GM12878 (cell line): Measurements from ENCODE around the gene TTC31. TPM values are rescaled to one million over a fixed set of nuclear protein-coding genes. Genes with fewer than 3 reads are reported as not detected.

ENCODE experiments used
- ATF2 ChIP-seq: IDR thresholded peaks from 2 replicates; pipeline ENCODE4 v1.6.1; 2012; ENCODE audit warnings: low read length, inconsistent platforms
- BMI1 ChIP-seq: fragments of 450-650 bp; IDR thresholded peaks from 2 replicates; pipeline ENCODE4 v1.6.1; 2016; ENCODE audit warnings: mild to moderate bottlenecking, moderate library complexity, borderline replicate concordance
- HDGF ChIP-seq: fragments of 450-650 bp; IDR thresholded peaks from 2 replicates; pipeline ENCODE4 v1.6.1; 2016; ENCODE audit warnings: antibody characterized with exemption
- IKZF1 ChIP-seq: fragments of 450-650 bp; conservative IDR thresholded peaks from 2 replicates; pipeline ENCODE4 v1.6.1; 2017; ENCODE audit warnings: antibody characterized with exemption, mild to moderate bottlenecking
- LARP7 ChIP-seq: fragments of 450-650 bp; IDR thresholded peaks from 2 replicates; pipeline ENCODE4 v1.6.1; 2017; ENCODE audit warnings: mild to moderate bottlenecking
- MEF2A ChIP-seq: IDR thresholded peaks from 2 replicates; pipeline ENCODE4 v1.6.1; 2011; ENCODE audit warnings: low read depth, mild to moderate bottlenecking, low read length, moderate library complexity; ENCODE audit not compliant: insufficient read depth
- POU2F2 ChIP-seq: IDR thresholded peaks from 3 replicates; pipeline ENCODE4 v1.6.1; 2011; ENCODE audit warnings: low read depth, mild to moderate bottlenecking, low read length, borderline replicate concordance
- RAD21 ChIP-seq: IDR thresholded peaks from 2 replicates; pipeline ENCODE4 v1.6.1; 2011; ENCODE audit warnings: mild to moderate bottlenecking, low read depth, low read length, moderate library complexity; ENCODE audit not compliant: insufficient read depth
- SIN3A ChIP-seq: IDR thresholded peaks from 2 replicates; pipeline ENCODE4 v1.6.1; 2012; ENCODE audit warnings: low read depth, low read length, improper control_type of control experiment
- STAT3 ChIP-seq: IDR thresholded peaks from 2 replicates; pipeline ENCODE4 v1.6.1; 2011; ENCODE audit warnings: low read depth, low read length, improper control_type of control experiment
- SUZ12 ChIP-seq: fragments of 200-600 bp; sonication (generic); IDR thresholded peaks from one replicate; pipeline ENCODE4 v1.6.1; 2018; ENCODE audit warnings: antibody characterized with exemption, mild to moderate bottlenecking; ENCODE audit not compliant: unreplicated experiment
- TAF1 ChIP-seq: IDR thresholded peaks from 2 replicates; pipeline ENCODE4 v1.6.1; 2011; ENCODE audit warnings: mild to moderate bottlenecking, low read depth, low read length, borderline replicate concordance
- TCF12 ChIP-seq: IDR thresholded peaks from 2 replicates; pipeline ENCODE4 v1.6.1; 2011; ENCODE audit warnings: low read depth, mild to moderate bottlenecking, low read length
- ZBTB40 ChIP-seq: fragments of 450-650 bp; IDR thresholded peaks from 2 replicates; pipeline ENCODE4 v1.6.1; 2016; ENCODE audit warnings: mild to moderate bottlenecking, moderate library complexity, borderline replicate concordance
- ZSCAN29 ChIP-seq: fragments of 450-650 bp; IDR thresholded peaks from 2 replicates; pipeline ENCODE4 v1.6.1; 2017; ENCODE audit warnings: mild to moderate bottlenecking, moderate library complexity
- polyA plus RNA-seq, 11 experiments: library from polyadenylated mRNA; depleted of rRNA in 4 of 11; unstranded in 6 of 11; stranded (reverse) in 5 of 11; fragments of >200 nt; fragmentation: Nextera tagmentation in 4 of 11; fragmentation: Illumina TruSeq in 1 of 11; extraction: Ambion mirVana in 4 of 11; extraction: Trizol in 1 of 11; gene quantifications; 1 replicate in 1 of 11; 2 replicates in 10 of 11; pipeline versions ENCODE4 v1.2.1 to v1.2.3, GENCODE V29; 2011 to 2016; ENCODE audit warnings: inconsistent platforms in 2 of 11, missing spikeins in 2 of 11, low read depth in 1 of 11
- total RNA-seq, 4 experiments: library from RNA; depleted of rRNA in 3 of 4; stranded (reverse); fragments of >200 nt in 3 of 4; fragmentation: Illumina TruSeq in 1 of 4; extraction: Trizol in 1 of 4; gene quantifications; 2 replicates each; pipeline versions ENCODE4 v1.2.1 to v1.2.3, GENCODE V29; 2013 to 2021
- TF ChIP-seq, protein P1 (sequence below): fragments of 450-650 bp; IDR thresholded peaks from 2 replicates; pipeline ENCODE4 v1.6.1; 2017; ENCODE audit warnings: mild to moderate bottlenecking, moderate library complexity

Gene TTC31
- total and polyA plus RNA-seq, 10 of the 15 experiments (the other 5 are each of a cell fraction or from before 2014, with no cell fraction given), result 6.5 to 34.9 (median 25.9) TPM

DNA sequence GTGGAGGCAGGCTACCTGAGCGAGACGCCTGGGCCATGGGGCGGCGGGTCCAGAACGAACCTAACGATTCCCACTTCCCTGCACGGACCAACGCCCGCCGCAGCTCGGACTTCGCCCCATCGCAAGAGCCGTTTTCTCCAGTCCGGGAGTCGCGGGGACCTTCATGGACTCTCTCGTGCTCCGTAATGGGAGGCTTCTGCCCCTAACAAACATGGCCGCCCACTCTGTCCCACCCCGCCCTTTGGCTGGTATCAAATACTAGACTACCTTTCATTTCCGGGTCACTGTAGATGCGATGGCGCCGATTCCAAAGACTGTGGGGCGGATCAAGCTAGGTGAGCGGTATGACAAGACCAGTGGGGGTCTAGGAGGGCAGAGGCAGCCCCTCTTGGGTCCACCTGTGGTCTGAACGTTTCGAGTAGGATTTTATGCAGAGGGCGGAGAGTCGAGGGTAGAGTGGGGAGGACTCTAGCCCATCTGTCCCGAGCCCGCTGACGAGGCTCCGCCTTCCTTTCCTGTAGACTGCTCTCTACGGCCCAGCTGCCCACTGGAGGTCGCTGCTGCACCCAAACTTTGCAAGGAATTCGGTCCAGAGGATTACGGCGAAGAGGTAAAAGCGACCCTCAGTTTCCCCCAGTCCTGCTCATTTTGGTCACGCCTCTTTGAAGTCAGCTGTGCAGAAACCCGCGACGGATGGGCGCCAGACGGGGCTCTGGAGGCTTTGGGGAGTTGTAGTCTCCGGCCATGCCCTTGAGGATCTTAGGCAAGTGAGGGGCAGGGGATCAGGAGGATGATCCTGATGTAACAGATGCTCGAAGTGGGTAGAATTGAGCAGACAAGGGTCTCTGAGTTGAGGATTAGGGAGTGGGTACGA, at the start of gene TTC31, which contains the start of gene CCDC142 (continued):
- TF ChIP-seq ATF2, result no peak
- peak; percentile 87; the same call in 1 of the 2 replicates for TF ChIP-seq TAF1
- TF ChIP-seq SUZ12, result no peak
- peak; percentile 85; the same call in 1 of the 2 replicates for TF ChIP-seq SIN3A
- TF ChIP-seq POU2F2, result peak; percentile 62; the same call in 2 of the 3 replicates
- TF ChIP-seq RAD21, result peak; percentile 78
- TF ChIP-seq MEF2A, result 0 out of 2 replicates have a peak, but pooled peaks have one; percentile 41
- TF ChIP-seq HDGF, result no peak
- no peak for TF ChIP-seq ZSCAN29
- no peak; the same call in 1 of the 2 replicates for TF ChIP-seq LARP7
- peak; percentile 96 for TF ChIP-seq ZBTB40
- no peak for TF ChIP-seq STAT3
- TF ChIP-seq, protein P1, sequence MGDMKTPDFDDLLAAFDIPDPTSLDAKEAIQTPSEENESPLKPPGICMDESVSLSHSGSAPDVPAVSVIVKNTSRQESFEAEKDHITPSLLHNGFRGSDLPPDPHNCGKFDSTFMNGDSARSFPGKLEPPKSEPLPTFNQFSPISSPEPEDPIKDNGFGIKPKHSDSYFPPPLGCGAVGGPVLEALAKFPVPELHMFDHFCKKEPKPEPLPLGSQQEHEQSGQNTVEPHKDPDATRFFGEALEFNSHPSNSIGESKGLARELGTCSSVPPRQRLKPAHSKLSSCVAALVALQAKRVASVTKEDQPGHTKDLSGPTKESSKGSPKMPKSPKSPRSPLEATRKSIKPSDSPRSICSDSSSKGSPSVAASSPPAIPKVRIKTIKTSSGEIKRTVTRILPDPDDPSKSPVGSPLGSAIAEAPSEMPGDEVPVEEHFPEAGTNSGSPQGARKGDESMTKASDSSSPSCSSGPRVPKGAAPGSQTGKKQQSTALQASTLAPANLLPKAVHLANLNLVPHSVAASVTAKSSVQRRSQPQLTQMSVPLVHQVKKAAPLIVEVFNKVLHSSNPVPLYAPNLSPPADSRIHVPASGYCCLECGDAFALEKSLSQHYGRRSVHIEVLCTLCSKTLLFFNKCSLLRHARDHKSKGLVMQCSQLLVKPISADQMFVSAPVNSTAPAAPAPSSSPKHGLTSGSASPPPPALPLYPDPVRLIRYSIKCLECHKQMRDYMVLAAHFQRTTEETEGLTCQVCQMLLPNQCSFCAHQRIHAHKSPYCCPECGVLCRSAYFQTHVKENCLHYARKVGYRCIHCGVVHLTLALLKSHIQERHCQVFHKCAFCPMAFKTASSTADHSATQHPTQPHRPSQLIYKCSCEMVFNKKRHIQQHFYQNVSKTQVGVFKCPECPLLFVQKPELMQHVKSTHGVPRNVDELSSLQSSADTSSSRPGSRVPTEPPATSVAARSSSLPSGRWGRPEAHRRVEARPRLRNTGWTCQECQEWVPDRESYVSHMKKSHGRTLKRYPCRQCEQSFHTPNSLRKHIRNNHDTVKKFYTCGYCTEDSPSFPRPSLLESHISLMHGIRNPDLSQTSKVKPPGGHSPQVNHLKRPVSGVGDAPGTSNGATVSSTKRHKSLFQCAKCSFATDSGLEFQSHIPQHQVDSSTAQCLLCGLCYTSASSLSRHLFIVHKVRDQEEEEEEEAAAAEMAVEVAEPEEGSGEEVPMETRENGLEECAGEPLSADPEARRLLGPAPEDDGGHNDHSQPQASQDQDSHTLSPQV, result no peak
- TF ChIP-seq TCF12, result peak; percentile 40; the same call in 1 of the 2 replicates
- no peak for TF ChIP-seq BMI1
- peak; percentile 90 for TF ChIP-seq IKZF1
